ENCODE measurements around the gene PRXL2A.

PRXL2A gene

GRCh38 chr10:80442879-80443278, 34.5 kb downstream of the PRXL2A start:
- TF ChIP-seq CTCF (IDR thresholded peaks at IDR 0.05; ENCODE audit: poor library complexity, severe bottlenecking) = no peak
- Histone ChIP-seq H3K9me3 (ENCODE audit: severe bottlenecking) (no peaks in the 10 kb centered on the region), H3K27ac (ENCODE audit: poor library complexity, severe bottlenecking) (no peak overlapping the region), H3K36me3 (ENCODE audit: low read depth) (no peaks in the 10 kb centered on the region), H3K4me1 (ENCODE audit: insufficient read depth, poor library complexity, severe bottlenecking) (no peaks in the 10 kb centered on the region), H3K27me3 (ENCODE audit: insufficient read depth, poor library complexity, severe bottlenecking) (no peaks in the 10 kb centered on the region), H3K4me3 (ENCODE audit: severe bottlenecking) (no peak overlapping the region)
- DNase-seq (ENCODE audit: low spot score) (no peak), ATAC-seq (ENCODE audit: low read depth) (no peak)

- DNase-seq (ENCODE audit: low spot score) (no peak), ATAC-seq (ENCODE audit: low read depth) (peak; percentile 77)
- H3K27me3 ChIP-seq (ENCODE audit: insufficient read depth, poor library complexity, severe bottlenecking) = no peaks in the 10 kb centered on the region
- no peak overlapping the region for H3K27ac ChIP-seq (ENCODE audit: poor library complexity, severe bottlenecking)
- TF ChIP-seq CTCF (IDR thresholded peaks at IDR 0.05; ENCODE audit: poor library complexity, severe bottlenecking) = peak; percentile 37
- no peaks in the 10 kb centered on the region for H3K36me3 ChIP-seq (ENCODE audit: low read depth)
- no peak overlapping the region for H3K4me3 ChIP-seq (ENCODE audit: severe bottlenecking)
- H3K4me1 ChIP-seq (ENCODE audit: insufficient read depth, poor library complexity, severe bottlenecking) = no peaks in the 10 kb centered on the region
- no peaks in the 10 kb centered on the region for H3K9me3 ChIP-seq (ENCODE audit: severe bottlenecking)
These were observed 35.2 kb downstream of the PRXL2A start for GRCh38 chr10:80443531-80443974.

- ATAC-seq (ENCODE audit: low read depth) (no peak), DNase-seq (ENCODE audit: low spot score) (no peak)
- Histone ChIP-seq H3K27ac (ENCODE audit: poor library complexity, severe bottlenecking) (peak overlapping the region; percentile 0), H3K4me1 (ENCODE audit: insufficient read depth, poor library complexity, severe bottlenecking) (no peaks in the 10 kb centered on the region), H3K27me3 (ENCODE audit: insufficient read depth, poor library complexity, severe bottlenecking) (no peaks in the 10 kb centered on the region), H3K36me3 (ENCODE audit: low read depth) (no peaks in the 10 kb centered on the region), H3K9me3 (ENCODE audit: severe bottlenecking) (no peaks in the 10 kb centered on the region), H3K4me3 (ENCODE audit: severe bottlenecking) (no peak overlapping the region)
- TF ChIP-seq CTCF (IDR thresholded peaks at IDR 0.05; ENCODE audit: poor library complexity, severe bottlenecking) = no peak
These were observed 35.8 kb downstream of the PRXL2A start for GRCh38 chr10:80444124-80444523.

- no peak overlapping the region for H3K4me3 ChIP-seq (ENCODE audit: severe bottlenecking)
- peak overlapping the region; percentile 0 for H3K27ac ChIP-seq (ENCODE audit: poor library complexity, severe bottlenecking)
- DNase-seq (ENCODE audit: low spot score) = no peak
- no peaks in the 10 kb centered on the region for H3K27me3 ChIP-seq (ENCODE audit: insufficient read depth, poor library complexity, severe bottlenecking)
- peak; percentile 84 for ATAC-seq (ENCODE audit: low read depth)
- no peaks in the 10 kb centered on the region for H3K9me3 ChIP-seq (ENCODE audit: severe bottlenecking)
- peak; percentile 90 for TF ChIP-seq CTCF (IDR thresholded peaks at IDR 0.05; ENCODE audit: poor library complexity, severe bottlenecking)
- no peaks in the 10 kb centered on the region for H3K36me3 ChIP-seq (ENCODE audit: low read depth)
- H3K4me1 ChIP-seq (ENCODE audit: insufficient read depth, poor library complexity, severe bottlenecking) = no peaks in the 10 kb centered on the region
These were observed 36.4 kb downstream of the PRXL2A start for GRCh38 chr10:80444646-80445319.

GRCh38 chr10:80447436-80448190, 39.3 kb downstream of the PRXL2A start:
- H3K4me3 ChIP-seq (ENCODE audit: severe bottlenecking) = no peak overlapping the region
- ATAC-seq (ENCODE audit: low read depth) (no peak), DNase-seq (ENCODE audit: low spot score) (no peak)
- no peaks in the 10 kb centered on the region for H3K4me1 ChIP-seq (ENCODE audit: insufficient read depth, poor library complexity, severe bottlenecking)
- H3K9me3 ChIP-seq (ENCODE audit: severe bottlenecking) = no peaks in the 10 kb centered on the region
- H3K36me3 ChIP-seq (ENCODE audit: low read depth) = no peaks in the 10 kb centered on the region
- no peaks in the 10 kb centered on the region for H3K27me3 ChIP-seq (ENCODE audit: insufficient read depth, poor library complexity, severe bottlenecking)
- H3K27ac ChIP-seq (ENCODE audit: poor library complexity, severe bottlenecking) = no peak overlapping the region
- TF ChIP-seq CTCF (IDR thresholded peaks at IDR 0.05; ENCODE audit: poor library complexity, severe bottlenecking) = no peak
